Astrocyte of the spinal cord (primary cell): ENCODE data around the gene MIDN.

Experiments used
- DNase-seq: peaks from one replicate; pipeline ENCODE4 v3.0.0; 2011; ENCODE audit warnings: low read depth, low spot score
- H3K4me3 ChIP-seq: 2 replicates; pipeline ENCODE4 v1.5.1; 2011; ENCODE audit warnings: low read depth, mild to moderate bottlenecking, low read length, moderate library complexity
- in situ Hi-C: cut with HindIII; loops from 2 replicates; pipeline ENCODE4 v1.10.0; 2017; ENCODE audit warnings: low sequenced_read_pairs
- TF ChIP-seq, protein P1 (sequence below): IDR thresholded peaks from 2 replicates; pipeline ENCODE4 v1.5.1; 2012; ENCODE audit warnings: low read depth, mild to moderate bottlenecking, low read length, inconsistent platforms

MIDN gene

DNA sequence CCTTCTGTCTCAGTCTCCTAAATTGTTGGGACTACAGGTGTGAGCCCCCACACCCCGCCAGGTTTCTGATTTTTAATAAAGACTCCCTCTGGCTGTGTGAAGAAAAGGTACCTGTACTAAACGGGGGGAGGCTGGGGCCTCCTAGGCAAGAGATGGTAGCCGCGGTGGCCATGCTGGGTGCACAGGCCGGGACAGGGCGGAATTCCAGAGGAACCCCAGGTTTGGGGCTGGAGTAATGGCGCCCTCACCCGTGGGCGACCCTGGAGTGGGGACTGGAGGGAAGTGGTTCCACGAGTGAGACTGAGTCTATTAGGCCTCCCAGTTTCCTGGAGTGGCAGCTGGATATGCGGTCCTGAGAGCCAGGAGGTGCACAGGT is 9.0 kb upstream of the MIDN start:
- in situ Hi-C loops, result no loop called here
- DNase-seq, result no peak
- TF ChIP-seq, protein P1, sequence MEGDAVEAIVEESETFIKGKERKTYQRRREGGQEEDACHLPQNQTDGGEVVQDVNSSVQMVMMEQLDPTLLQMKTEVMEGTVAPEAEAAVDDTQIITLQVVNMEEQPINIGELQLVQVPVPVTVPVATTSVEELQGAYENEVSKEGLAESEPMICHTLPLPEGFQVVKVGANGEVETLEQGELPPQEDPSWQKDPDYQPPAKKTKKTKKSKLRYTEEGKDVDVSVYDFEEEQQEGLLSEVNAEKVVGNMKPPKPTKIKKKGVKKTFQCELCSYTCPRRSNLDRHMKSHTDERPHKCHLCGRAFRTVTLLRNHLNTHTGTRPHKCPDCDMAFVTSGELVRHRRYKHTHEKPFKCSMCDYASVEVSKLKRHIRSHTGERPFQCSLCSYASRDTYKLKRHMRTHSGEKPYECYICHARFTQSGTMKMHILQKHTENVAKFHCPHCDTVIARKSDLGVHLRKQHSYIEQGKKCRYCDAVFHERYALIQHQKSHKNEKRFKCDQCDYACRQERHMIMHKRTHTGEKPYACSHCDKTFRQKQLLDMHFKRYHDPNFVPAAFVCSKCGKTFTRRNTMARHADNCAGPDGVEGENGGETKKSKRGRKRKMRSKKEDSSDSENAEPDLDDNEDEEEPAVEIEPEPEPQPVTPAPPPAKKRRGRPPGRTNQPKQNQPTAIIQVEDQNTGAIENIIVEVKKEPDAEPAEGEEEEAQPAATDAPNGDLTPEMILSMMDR, result no peak
- H3K4me3 ChIP-seq, result no peak overlapping the region

DNA sequence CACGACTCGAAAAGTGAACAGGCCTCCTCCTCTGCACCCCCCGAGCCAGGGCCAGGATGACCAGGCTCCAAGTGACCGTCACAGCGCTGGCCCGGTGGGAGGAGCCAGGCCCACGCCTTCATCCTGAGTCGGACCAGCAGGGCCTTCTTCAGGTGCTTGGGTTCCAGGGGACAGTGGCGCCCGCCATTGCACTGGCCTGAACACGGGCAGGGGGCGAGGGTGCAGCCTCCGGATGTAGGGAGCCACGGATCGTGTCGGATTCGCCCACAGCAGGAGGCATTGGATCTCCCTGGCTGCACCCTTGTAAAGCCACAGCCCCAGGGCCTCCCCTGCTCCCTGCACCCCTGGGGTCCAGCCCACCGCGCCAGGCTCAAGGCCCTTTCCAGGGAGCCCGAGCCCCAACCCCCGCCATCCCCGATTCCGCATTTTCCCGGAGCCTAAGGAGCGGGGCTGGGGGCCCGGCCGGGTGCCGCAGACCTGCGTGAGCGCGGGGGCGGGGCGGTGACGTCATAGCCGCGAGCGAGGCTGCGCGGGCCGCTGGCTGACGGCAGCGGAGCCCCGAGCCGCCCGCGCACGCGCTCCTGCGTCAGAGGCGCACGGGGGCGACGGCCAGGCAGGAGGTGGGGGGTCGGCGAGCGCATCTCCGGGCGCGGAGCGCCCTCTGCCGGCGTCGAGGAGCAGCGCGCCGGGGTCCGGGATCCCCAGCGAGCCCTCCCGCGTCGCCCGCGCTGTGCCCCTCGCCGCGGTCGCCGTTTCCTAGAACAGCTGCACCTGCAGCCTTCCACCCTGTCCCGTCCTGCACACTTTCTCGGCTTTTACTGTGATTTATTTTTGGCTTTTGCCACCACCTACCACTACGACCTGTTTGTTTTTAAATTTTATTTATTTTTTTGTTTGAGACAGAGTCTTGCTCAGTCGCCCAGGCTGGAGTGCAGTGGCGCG is 8.3 kb upstream of the MIDN start:
- TF ChIP-seq, protein P1, result peak; percentile 65
- in situ Hi-C loops, result no loop called here
- peak; percentile 87 for DNase-seq
- peak overlapping the region; percentile 28 for H3K4me3 ChIP-seq

DNA sequence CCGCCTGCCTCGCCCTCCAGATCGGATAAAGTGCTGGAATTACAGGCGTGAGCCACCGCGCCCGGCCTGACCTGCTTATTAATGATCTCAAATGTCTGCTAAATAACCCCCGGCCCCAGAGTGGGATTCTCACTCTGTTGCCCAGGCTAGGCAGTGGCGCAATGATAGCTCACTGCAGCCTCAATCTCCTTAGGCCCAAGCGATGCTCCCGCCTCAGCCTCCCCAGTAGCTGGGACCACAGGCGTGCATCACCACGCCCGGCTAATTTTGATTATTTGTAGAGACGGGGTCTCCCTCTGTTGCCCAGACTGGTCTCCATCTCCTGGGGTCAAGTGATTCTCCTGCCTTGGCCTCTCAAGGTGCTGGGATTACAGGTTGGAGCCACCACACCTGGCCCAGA is 7.5 kb upstream of the MIDN start:
- in situ Hi-C loops, result no loop called here
- H3K4me3 ChIP-seq, result no peak overlapping the region

DNA sequence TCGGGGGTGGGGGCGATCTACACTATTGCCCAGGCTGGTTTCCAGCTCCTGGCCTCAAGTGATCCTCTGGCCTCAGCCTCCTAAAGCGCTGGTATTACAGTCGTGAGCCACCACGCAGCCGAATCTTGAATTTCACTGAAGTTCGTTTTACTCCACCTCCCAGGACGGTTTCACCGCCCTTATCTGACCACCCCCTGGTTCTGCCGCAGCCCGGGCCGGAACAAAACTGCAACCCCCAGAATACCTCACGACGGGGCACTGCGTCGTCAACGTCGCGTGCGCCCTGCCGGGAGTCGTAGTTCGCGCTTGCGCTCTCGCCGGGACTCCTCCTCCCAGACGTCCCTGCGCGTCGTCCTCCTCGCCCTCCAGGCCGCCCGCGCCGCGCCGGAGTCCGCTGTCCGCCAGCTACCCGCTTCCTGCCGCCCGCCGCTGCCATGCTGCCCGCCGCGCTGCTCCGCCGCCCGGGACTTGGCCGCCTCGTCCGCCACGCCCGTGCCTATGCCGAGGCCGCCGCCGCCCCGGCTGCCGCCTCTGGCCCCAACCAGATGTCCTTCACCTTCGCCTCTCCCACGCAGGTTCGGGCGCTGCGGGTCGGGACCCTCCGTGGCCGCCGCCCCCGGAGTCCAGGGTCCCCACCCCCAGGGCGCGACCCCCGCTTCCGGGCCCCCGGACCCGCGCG is 6.8 kb upstream of the MIDN start, which contains the start of gene ATP5F1D:
ATP5F1D (plus strand) TSS at position 335 of the 679 bp plus-strand sequence; CDS start at position 435, 100 bp downstream.
- TF ChIP-seq, protein P1, result no peak
- peak; percentile 94 for DNase-seq
- in situ Hi-C loops, result no loop called here
- peak within 1 kb of the TSS; percentile 68 for H3K4me3 ChIP-seq

More for the DNA sequence above, 7.5 kb upstream of the MIDN start:
- DNase-seq, result no peak
- TF ChIP-seq, protein P1, result no peak

DNA sequence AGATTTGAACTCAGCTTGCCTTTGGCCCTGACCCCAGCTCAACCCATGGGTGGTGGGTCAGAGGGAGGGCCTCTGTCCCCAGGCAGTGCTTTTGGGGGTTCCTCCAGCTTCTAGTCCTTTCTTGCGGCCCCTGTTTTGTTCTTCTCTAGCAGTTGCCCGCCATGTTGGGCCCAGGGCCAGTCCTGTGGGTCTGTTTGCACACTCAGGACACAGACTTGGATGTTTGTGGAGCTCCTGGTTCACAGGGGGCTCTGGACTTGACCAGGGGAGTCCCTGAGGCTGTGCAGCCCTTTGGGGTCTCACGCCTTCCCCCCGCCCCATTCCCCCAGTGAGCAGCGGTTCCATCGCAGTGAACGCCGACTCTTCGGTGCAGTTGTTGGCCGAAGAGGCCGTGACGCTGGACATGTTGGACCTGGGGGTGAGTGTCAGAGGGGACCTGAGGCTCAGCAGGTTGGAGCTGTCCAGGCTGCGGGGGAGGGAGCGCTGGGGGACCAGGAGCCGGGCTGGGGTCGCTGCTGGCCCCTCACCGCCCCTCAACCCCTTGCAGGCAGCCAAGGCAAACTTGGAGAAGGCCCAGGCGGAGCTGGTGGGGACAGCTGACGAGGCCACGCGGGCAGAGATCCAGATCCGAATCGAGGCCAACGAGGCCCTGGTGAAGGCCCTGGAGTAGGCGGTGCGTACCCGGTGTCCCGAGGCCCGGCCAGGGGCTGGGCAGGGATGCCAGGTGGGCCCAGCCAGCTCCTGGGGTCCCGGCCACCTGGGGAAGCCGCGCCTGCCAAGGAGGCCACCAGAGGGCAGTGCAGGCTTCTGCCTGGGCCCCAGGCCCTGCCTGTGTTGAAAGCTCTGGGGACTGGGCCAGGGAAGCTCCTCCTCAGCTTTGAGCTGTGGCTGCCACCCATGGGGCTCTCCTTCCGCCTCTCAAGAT is 4.4 kb upstream of the MIDN start:
- H3K4me3 ChIP-seq, result no peak overlapping the region
- DNase-seq, result peak; percentile 79
- in situ Hi-C loops, result no loop called here
- TF ChIP-seq, protein P1, result peak; percentile 92
